Heart right ventricle (tissue), 16 donors: ENCODE results near the gene CTXND2. TPM values are rescaled to one million over a fixed set of nuclear protein-coding genes. Genes with fewer than 3 reads are reported as not detected.
"Not testable (repeated sequence)": the region's sequence is repeated elsewhere in the genome, so short reads cannot be mapped to it uniquely, and the experiment has no call there.

Experiments
- ATAC-seq, 8 donors: fragments of 200-7000 bp; cut with Tn5 transposase; one replicate each; pipeline ENCODE4 v1.9.1; 2020; ENCODE audit warnings: mild to moderate bottlenecking in 8 of 8, moderate library complexity in 8 of 8, moderate number of reproducible peaks in 1 of 8
- DNase-seq, 2 donors: peaks; one replicate each; pipeline ENCODE4 v3.0.0-alpha.2; 2020
- H3K27ac ChIP-seq, 10 donors: fragments of 200-600 bp; sonication (generic) in 2 of 10; one replicate each; pipeline versions ENCODE4 v1.5.0 to v1.8.0; 2020 to 2022; ENCODE audit warnings: mild to moderate bottlenecking in 3 of 10
- H3K27me3 ChIP-seq, 7 donors: fragments of 200-600 bp; one replicate each; pipeline ENCODE4 v1.8.0; 2021 to 2022; ENCODE audit warnings: mild to moderate bottlenecking in 2 of 7
- H3K36me3 ChIP-seq, 9 donors: fragments of 200-600 bp; sonication (generic) in 1 of 9; one replicate each; pipeline versions ENCODE4 v1.5.0 to v1.8.0; 2020 to 2022; ENCODE audit warnings: mild to moderate bottlenecking in 2 of 9
- H3K4me1 ChIP-seq, 9 donors: fragments of 200-600 bp; sonication (generic) in 1 of 9; one replicate each; pipeline versions ENCODE4 v1.5.0 to v1.8.0; 2020 to 2022; ENCODE audit warnings: mild to moderate bottlenecking in 4 of 9
- H3K4me3 ChIP-seq, 10 donors: fragments of 200-600 bp; sonication (generic) in 2 of 10; one replicate each; pipeline versions ENCODE4 v1.5.0 to v1.8.0; 2020 to 2022; ENCODE audit warnings: mild to moderate bottlenecking in 7 of 10, moderate library complexity in 2 of 10
- H3K9me3 ChIP-seq, 11 donors: fragments of 200-600 bp in 10 of 11; sonication (generic) in 2 of 11; one replicate each; pipeline versions ENCODE4 v1.5.0 to v1.8.0; 2013 to 2022; ENCODE audit warnings: mild to moderate bottlenecking in 2 of 11, control low read depth in 1 of 11, moderate library complexity in 1 of 11
- WGBS, 2 donors: extraction: QIAGEN DNeasy Blood & Tissue Kit; methylation state at CpG; one replicate each; pipeline ENCODE4 v1.1.7; 2013; ENCODE audit warnings: inconsistent platforms in 1 of 2; 5-methylcytosine and 5-hydroxymethylcytosine counted together
- intact Hi-C, 10 donors: fragments of 100-400 bp; cut with DNase I; formaldehyde crosslinking; loops; one replicate each; pipeline versions ENCODE4 v1.11.1 to v1.14.2; 2022
- polyA plus RNA-seq, 2 donors: library from polyadenylated mRNA; stranded (reverse); fragments of 200-250 nt; gene quantifications; one replicate each; pipeline ENCODE4 v1.2.3, GENCODE V29; 2013
- total RNA-seq, 10 donors: library from RNA; stranded (reverse); fragmentation: NEBNext Ultra II Directional in 3 of 10; extraction: Animal tissue kit (Norgen Biotek cat#: 25700) in 3 of 10; gene quantifications; one replicate each; pipeline versions ENCODE4 v1.2.1 to v1.2.4, GENCODE V29; 2021 to 2023
- TF ChIP-seq, protein P1 (sequence below), 9 donors: fragments of 200-600 bp; sonication (generic) in 2 of 9; IDR thresholded peaks; one replicate each; pipeline versions ENCODE4 v1.5.0 to v1.8.0; 2021 to 2022; ENCODE audit warnings: antibody characterized with exemption in 9 of 9, mild to moderate bottlenecking in 5 of 9, moderate library complexity in 1 of 9
- donor health status: Arrhythmogenic right ventricular cardiomyopathy.
- donor health status: ischemic (EF 13 %, LVEDD 7.1; RV severe dilation, severe dysfunction).
- donor health status: healthy with polysubstance abuse.
- donor health status: DM: no; HTN: yes; CAD: no.
- donor health status: DM: no; HTN: no; CAD: no.
- donor health status: ischemic (EF 25% LVEDD 6.9; RV normal size, moderate dysfunction).
- donor health status: ischemic (EF 25% LVEDD 5.7; RV mildly dilated, moderate dysfunction).
- donor health status: healthy.
- donor health status: DM: yes; HTN: yes; CAD: no.
- donor health status: Ischemic cardiomyopathy.
- donor health status: ischemic (EF 35%, LVEDD 5.7; RV mildly dilated, moderate dysfunction).
- donor health status: nonischemic (EF 11% LVEDD 7.7; RV severe dilation, severe dysfunction).
- donor health status: DM: yes; HTN: yes; CAD: no.
- donor health status: PGD.
- donor health status: ischemic (EF 29% LVEDD 5.4; RV normal size, mild dysfunction).
- donor health status: nonischemic (EF 23%, LVEDD 6.1; RV moderate dilation, normal function).

Gene CTXND2
- total and polyA plus RNA-seq, 12 donors, result not detected

DNA sequence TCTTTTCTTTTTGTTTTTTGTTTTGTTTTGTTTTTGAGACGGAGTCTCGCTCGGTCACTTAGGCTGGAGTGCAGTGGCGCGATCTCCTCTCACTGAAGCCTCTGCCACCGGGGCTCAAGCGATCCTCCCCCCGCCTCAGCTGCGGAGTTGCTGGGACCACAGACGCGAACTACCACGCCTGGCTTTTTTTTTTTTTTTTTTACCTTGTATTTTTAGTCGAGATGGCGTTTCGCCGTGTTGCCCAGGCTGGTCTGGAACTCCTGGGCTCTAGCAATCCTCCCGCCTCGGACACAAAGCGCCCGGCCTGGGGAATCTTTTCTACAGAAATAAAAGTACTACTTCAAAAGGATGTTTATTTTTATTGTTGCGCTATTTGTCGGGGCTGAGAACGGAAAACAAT, 38.1 kb downstream of the CTXND2 start:
- H3K4me1 ChIP-seq, result peaks cover 0 to 31% (median 10%) of the 10 kb centered on the region in 9 donors
- ATAC-seq (no peak), DNase-seq (no peak)
- H3K27ac ChIP-seq, result peak overlapping the region in 2 of 10 donors; percentile 83 to 93
- peak overlapping the region in 8 of 10 donors; percentile 63 to 81 (median 72) for H3K4me3 ChIP-seq
- 50 to 77% methylated on average over 23 of the region's 23 CpGs for WGBS, 2 donors
- H3K36me3 ChIP-seq, result peaks cover 0 to 30% (median 19%) of the 10 kb centered on the region in 9 donors
- TF ChIP-seq, protein P1, sequence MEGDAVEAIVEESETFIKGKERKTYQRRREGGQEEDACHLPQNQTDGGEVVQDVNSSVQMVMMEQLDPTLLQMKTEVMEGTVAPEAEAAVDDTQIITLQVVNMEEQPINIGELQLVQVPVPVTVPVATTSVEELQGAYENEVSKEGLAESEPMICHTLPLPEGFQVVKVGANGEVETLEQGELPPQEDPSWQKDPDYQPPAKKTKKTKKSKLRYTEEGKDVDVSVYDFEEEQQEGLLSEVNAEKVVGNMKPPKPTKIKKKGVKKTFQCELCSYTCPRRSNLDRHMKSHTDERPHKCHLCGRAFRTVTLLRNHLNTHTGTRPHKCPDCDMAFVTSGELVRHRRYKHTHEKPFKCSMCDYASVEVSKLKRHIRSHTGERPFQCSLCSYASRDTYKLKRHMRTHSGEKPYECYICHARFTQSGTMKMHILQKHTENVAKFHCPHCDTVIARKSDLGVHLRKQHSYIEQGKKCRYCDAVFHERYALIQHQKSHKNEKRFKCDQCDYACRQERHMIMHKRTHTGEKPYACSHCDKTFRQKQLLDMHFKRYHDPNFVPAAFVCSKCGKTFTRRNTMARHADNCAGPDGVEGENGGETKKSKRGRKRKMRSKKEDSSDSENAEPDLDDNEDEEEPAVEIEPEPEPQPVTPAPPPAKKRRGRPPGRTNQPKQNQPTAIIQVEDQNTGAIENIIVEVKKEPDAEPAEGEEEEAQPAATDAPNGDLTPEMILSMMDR (IDR thresholded peaks at IDR 0.05), result no peak
- peaks cover 0 to 4% (median 0%) of the 10 kb centered on the region in 11 donors for H3K9me3 ChIP-seq
- no peaks in the 10 kb centered on the region for H3K27me3 ChIP-seq
- intact Hi-C loops, result loop anchor here in 5 of 10 donors (5.0 to 10.0 kb wide), 4 partner anchors 47 to 220 kb away; partner anchors contain the start of genes CERS2 (in 3 of the 5) and ARNT (in 2 of the 5)

DNA sequence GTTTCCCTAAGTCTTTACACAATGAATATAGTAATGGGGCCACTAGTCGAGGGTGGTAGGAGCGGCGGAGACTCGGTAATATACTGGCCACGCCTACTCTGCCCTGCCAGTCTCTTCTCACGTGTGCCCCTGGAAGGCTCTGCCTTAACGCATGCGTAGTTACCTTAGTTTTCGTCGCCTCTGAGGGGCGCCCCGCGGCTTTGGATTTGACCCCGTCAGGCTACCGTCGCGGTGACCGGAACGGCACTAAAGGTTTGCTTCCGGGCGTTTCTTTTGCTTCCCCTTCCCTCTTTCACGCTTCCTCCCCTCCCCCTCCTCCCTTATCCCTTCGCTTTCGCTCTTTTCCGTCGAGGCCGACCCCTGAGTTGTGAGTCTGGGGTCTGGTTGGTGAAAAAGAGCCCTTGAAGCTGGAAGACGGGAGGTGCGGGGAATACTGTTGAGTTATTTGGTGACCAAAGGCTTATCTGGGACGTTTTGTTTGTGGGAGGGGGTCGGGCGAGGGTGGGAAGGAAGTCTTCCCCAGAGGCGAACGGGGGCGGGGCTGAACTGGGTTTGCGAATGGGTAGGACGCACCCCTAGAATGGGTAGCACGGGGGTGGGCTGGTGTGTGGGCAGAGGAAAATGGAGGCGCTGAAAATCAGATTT, 39.3 kb downstream of the CTXND2 start, which contains the start of gene SETDB1:
Gene SETDB1 (plus strand): TSS at position 267 of the 645 bp plus-strand sequence. CDS start 1,352 bp downstream, outside the sequence.
- H3K27me3 ChIP-seq, result no peaks in the 10 kb centered on the region
- 1% methylated on average over 39 of the region's 39 CpGs for WGBS, 2 donors
- H3K4me1 ChIP-seq, result peaks cover 0 to 31% (median 10%) of the 10 kb centered on the region in 9 donors
- TF ChIP-seq, protein P1 (IDR thresholded peaks at IDR 0.05), result peak in 6 of 9 donors; percentile 7 to 33 (median 20)
- peak within 1 kb of the TSS; percentile 49 to 81 (median 70) for H3K4me3 ChIP-seq
- H3K9me3 ChIP-seq, result peaks cover 0 to 11% (median 0%) of the 10 kb centered on the region in 11 donors
- peak within 1 kb of the TSS in 9 of 10 donors; percentile 57 to 93 (median 83) for H3K27ac ChIP-seq
- peak; percentile 93 to 96 for DNase-seq
- H3K36me3 ChIP-seq, result peaks cover 0 to 41% (median 29%) of the 10 kb centered on the region in 9 donors
- ATAC-seq, result peak; percentile 98 to 99 (median 99)
- intact Hi-C loops, result loop anchor here in 6 of 10 donors (2.0 to 10.0 kb wide), 6 partner anchors 46 to 221 kb away; partner anchors contain the start of genes ARNT (in 3 of the 6) and CERS2 (in 3 of the 6)

DNA sequence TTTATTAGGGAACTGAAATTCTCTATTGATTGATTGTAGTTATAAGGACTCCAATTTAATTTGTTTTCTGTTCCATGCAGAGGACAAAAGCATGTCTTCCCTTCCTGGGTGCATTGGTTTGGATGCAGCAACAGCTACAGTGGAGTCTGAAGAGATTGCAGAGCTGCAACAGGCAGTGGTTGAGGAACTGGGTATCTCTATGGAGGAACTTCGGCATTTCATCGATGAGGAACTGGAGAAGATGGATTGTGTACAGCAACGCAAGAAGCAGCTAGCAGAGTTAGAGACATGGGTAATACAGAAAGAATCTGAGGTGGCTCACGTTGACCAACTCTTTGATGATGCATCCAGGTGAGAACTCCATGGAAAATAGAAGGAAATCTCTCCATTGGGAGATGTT, 40.7 kb downstream of the CTXND2 start:
- 95 to 98% methylated on average over 4 of the region's 4 CpGs for WGBS, 2 donors
- Histone ChIP-seq H3K4me3 (no peak overlapping the region), H3K27me3 (no peaks in the 10 kb centered on the region), H3K27ac (no peak overlapping the region), H3K36me3 (peaks cover 0 to 55% (median 41%) of the 10 kb centered on the region in 9 donors), H3K9me3 (peaks cover 0 to 24% (median 8%) of the 10 kb centered on the region in 11 donors), H3K4me1 (peaks cover 0 to 28% (median 10%) of the 10 kb centered on the region in 9 donors)
- TF ChIP-seq, protein P1 (IDR thresholded peaks at IDR 0.05), result no peak
- no peak for DNase-seq
- ATAC-seq, result no peak
- intact Hi-C loops, result loop anchor here in 6 of 10 donors (2.0 to 10.0 kb wide), 6 partner anchors 45 to 223 kb away; partner anchors contain the start of genes ARNT (in 3 of the 6) and CERS2 (in 3 of the 6)

DNA sequence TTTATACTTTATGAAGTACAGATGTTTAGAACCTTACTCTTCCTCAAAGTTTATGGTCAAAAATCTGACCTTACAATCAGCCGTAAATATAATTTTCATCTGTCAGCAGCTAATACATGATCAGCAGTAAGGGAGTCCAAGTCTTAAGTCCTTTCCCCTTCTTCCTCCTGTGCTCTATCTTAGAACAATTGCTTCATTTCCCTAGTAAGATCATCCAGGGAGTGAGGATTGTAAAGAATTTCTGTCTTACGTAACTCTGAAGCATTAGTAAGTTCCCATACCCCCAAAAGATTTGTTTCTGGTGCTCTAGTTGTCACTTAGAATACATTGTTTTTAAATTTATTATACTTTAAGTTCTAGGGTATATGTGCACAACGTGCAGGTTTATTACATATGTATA, 41.4 kb downstream of the CTXND2 start:
- DNase-seq (no peak), ATAC-seq (no peak)
- intact Hi-C loops, result loop anchor here in 5 of 10 donors (5.0 to 10.0 kb wide), 4 partner anchors 44 to 223 kb away; partner anchors contain the start of genes CERS2 (in 3 of the 5) and ARNT (in 2 of the 5)
- Histone ChIP-seq H3K27ac (no peak overlapping the region), H3K4me1 (peaks cover 0 to 27% (median 10%) of the 10 kb centered on the region in 9 donors), H3K4me3 (no peak overlapping the region), H3K9me3 (peaks cover 0 to 24% (median 8%) of the 10 kb centered on the region in 11 donors), H3K36me3 (peaks cover 0 to 62% (median 48%) of the 10 kb centered on the region in 9 donors), H3K27me3 (no peaks in the 10 kb centered on the region)
- WGBS, 2 donors, result 95 to 97% methylated on average over 3 of the region's 3 CpGs
- TF ChIP-seq, protein P1 (IDR thresholded peaks at IDR 0.05), result no peak

DNA sequence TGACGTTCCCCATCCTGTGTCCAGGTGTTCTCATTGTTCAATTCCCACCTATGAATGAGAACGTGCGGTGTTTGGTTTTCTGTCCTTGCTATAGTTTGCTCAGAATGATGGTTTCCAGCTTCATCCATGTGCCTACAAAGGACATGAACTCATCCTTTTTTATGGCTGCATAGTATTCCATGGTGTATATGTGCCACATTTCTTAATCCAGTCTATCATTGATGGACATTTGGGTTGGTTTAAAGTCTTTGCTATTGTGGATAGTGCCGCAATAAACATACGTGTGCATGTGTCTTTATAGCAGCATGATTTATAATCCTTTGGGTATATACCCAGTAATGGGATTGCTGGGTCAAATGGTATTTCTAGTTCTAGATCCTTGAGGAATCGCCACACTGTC, 41.8 kb downstream of the CTXND2 start:
- H3K27ac ChIP-seq, ATAC-seq, H3K27me3 ChIP-seq, DNase-seq, H3K4me3 ChIP-seq: not testable (repeated sequence)
- Histone ChIP-seq H3K9me3 (peaks cover 0 to 24% (median 8%) of the 10 kb centered on the region in 11 donors), H3K36me3 (peaks cover 0 to 67% (median 51%) of the 10 kb centered on the region in 9 donors), H3K4me1 (peaks cover 0 to 27% (median 10%) of the 10 kb centered on the region in 9 donors)
- intact Hi-C loops, result loop anchor here in 5 of 10 donors (5.0 to 10.0 kb wide), 4 partner anchors 44 to 224 kb away; partner anchors contain the start of genes CERS2 (in 3 of the 5) and ARNT (in 2 of the 5)
- WGBS, 2 donors, result 94% methylated on average over 6 of the region's 6 CpGs
